GM10266 (cell line): ENCODE results near the gene P4HA2.

ENCODE experiments used
- DNase-seq: peaks from one replicate; pipeline ENCODE4 v3.0.0; 2012; ENCODE audit errors: extremely low spot score
- TF ChIP-seq, protein P1 (sequence below): IDR thresholded peaks from 2 replicates; pipeline ENCODE4 v1.5.1; 2012; ENCODE audit warnings: mild to moderate bottlenecking, low read depth; ENCODE audit not compliant: control insufficient read depth, insufficient read depth; ENCODE audit errors: missing control alignments

P4HA2 gene

GRCh38 chr5:132258102-132259068 is 30.7 kb upstream of the P4HA2 start:
- no peak for DNase-seq
- TF ChIP-seq, protein P1, sequence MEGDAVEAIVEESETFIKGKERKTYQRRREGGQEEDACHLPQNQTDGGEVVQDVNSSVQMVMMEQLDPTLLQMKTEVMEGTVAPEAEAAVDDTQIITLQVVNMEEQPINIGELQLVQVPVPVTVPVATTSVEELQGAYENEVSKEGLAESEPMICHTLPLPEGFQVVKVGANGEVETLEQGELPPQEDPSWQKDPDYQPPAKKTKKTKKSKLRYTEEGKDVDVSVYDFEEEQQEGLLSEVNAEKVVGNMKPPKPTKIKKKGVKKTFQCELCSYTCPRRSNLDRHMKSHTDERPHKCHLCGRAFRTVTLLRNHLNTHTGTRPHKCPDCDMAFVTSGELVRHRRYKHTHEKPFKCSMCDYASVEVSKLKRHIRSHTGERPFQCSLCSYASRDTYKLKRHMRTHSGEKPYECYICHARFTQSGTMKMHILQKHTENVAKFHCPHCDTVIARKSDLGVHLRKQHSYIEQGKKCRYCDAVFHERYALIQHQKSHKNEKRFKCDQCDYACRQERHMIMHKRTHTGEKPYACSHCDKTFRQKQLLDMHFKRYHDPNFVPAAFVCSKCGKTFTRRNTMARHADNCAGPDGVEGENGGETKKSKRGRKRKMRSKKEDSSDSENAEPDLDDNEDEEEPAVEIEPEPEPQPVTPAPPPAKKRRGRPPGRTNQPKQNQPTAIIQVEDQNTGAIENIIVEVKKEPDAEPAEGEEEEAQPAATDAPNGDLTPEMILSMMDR: no peak

GRCh38 chr5:132257131-132258101 is 29.8 kb upstream of the P4HA2 start, which contains the start of gene PDLIM4:
Gene PDLIM4 (plus strand): TSS chr5:132257696. CDS start chr5:132257735, 39 bp downstream.
- TF ChIP-seq, protein P1: no peak
- DNase-seq: no peak

DNA sequence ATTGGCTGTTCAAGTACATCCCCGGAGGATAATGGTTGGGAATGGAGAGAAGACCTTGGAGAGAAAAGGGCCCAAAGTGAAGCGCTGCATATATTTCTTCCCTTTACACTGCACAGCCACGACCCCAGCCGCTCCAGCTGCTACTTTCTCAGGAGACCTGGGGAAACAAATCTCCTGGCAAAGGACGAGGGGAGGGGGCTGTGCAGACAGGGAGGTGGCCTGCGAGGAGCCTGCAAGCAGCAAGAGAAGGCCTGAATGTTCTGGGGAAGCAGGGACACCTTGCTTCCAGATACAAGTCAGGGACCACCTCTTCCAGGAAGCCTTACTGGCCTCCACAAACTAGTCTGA is 29.1 kb upstream of the P4HA2 start:
- DNase-seq: no peak
- TF ChIP-seq, protein P1: no peak

DNA sequence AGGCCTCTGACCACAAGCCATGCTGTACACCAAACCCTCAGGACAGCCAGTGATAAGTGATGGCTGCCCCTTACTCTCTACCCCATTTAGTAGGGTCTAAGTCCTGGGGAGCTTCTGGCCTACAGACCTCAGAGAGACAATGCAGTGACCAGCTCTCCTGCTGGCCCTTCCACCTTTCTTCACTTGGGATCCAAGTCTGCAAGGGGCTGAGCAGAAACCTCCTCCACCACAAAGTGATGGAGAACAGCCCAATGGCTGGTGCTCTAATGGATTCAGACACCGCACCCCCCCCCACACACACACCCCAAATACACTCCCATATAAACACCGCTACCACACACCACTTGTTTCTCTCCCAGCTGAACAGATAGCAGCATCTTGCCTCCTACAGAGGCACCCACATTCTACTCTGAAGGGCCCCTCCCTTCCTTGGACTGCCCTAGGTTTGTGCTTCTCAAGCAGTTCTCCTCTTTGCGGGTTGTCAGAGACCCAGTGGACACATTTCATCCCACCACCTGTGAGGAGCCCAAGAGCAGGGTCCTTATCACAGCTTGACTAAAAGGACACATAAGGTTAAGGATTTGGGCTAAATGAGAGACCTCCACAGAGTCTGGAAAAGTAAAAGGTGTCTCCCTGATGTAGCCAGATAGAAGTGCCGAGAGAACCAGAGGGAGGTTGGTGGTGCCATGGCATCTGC is 28.6 kb upstream of the P4HA2 start:
- TF ChIP-seq, protein P1: no peak

DNA sequence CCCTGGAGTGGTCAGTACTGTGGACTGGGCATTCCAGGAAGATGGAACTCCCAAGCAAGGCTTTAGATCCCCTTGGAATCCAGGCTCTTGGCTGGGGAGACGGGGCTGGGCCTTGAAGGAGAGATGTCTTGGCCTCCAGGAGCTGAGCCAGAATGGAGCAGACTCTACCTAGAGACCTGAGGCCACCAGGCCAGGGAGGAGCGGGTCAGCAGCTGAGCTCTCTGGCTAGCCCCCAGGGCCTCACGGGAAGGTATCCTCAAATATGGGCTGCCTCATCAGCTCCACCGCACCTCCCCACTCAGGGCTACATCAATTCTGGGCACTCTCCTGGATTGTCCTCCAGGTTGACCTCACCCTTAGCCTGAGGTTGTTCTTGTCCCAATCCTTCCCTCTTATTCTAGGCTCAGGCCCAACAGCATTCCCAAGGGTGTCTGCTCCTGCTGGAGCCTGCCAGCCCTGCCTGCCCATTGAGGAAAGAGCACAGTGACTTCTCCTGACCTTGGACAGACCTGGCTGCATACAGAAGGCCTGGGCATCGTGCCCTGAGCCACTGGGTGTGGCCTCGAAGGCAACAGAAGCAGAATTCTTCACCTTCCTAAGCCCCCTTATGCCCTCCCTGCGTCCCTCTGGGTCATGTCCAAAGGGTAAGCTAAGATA is 26.8 kb upstream of the P4HA2 start:
- TF ChIP-seq, protein P1: no peak
- DNase-seq: no peak

More for the DNA sequence above, 28.6 kb upstream of the P4HA2 start:
- DNase-seq: no peak
